ENCODE data around the gene BCL11B.

The BCL11B gene

GRCh38 chr14:99256483-99256874 is 15.5 kb downstream of the BCL11B start:
- TF ChIP-seq TCF12 (IDR thresholded peaks at IDR 0.05; ENCODE audit: low read depth) (no peak), ZBTB7A (IDR thresholded peaks at IDR 0.05; ENCODE audit: low read depth) (no peak)

GRCh38 chr14:99255621-99256482 is 16.1 kb downstream of the BCL11B start:
- no peak for TF ChIP-seq CREB1 (IDR thresholded peaks at IDR 0.05; ENCODE audit: low read depth)
- no peak for TF ChIP-seq ZBTB7A (IDR thresholded peaks at IDR 0.05; ENCODE audit: low read depth)
- TF ChIP-seq REST (IDR thresholded peaks at IDR 0.05; ENCODE audit: low read depth): no peak
- no peak for TF ChIP-seq NFIC (IDR thresholded peaks at IDR 0.05)
- no peak for TF ChIP-seq CEBPB (IDR thresholded peaks at IDR 0.05)
- TF ChIP-seq EGR1 (IDR thresholded peaks at IDR 0.05): no peak
- TF ChIP-seq MAX (IDR thresholded peaks at IDR 0.05): no peak
- no peak for TF ChIP-seq TAF1 (IDR thresholded peaks at IDR 0.05; ENCODE audit: low read depth)
- TF ChIP-seq FOXM1 (IDR thresholded peaks at IDR 0.05; ENCODE audit: borderline replicate concordance, low read depth): no peak
- TF ChIP-seq TEAD4 (IDR thresholded peaks at IDR 0.05): no peak

GRCh38 chr14:99254328-99255009 is 17.5 kb downstream of the BCL11B start:
- TF ChIP-seq ZBTB7A (IDR thresholded peaks at IDR 0.05; ENCODE audit: low read depth): no peak
- no peak for TF ChIP-seq EGR1 (IDR thresholded peaks at IDR 0.05)
- no peak for TF ChIP-seq TAF1 (IDR thresholded peaks at IDR 0.05; ENCODE audit: low read depth)
- no peak for TF ChIP-seq YY1 (IDR thresholded peaks at IDR 0.05; ENCODE audit: low read depth)
- no peak for TF ChIP-seq CREB1 (IDR thresholded peaks at IDR 0.05; ENCODE audit: low read depth)
- no peak for TF ChIP-seq REST (IDR thresholded peaks at IDR 0.05; ENCODE audit: low read depth)
- no peak for TF ChIP-seq USF1 (IDR thresholded peaks at IDR 0.05)
- TF ChIP-seq EP300 (IDR thresholded peaks at IDR 0.05; ENCODE audit: borderline replicate concordance): no peak
- TF ChIP-seq RAD21 (IDR thresholded peaks at IDR 0.05; ENCODE audit: low read depth): no peak
- TF ChIP-seq TCF12 (IDR thresholded peaks at IDR 0.05; ENCODE audit: low read depth): no peak
- no peak for TF ChIP-seq FOXM1 (IDR thresholded peaks at IDR 0.05; ENCODE audit: borderline replicate concordance, low read depth)
- TF ChIP-seq CEBPB (IDR thresholded peaks at IDR 0.05): no peak
- no peak for TF ChIP-seq NFIC (IDR thresholded peaks at IDR 0.05)
- no peak for TF ChIP-seq MAX (IDR thresholded peaks at IDR 0.05)
- TF ChIP-seq TEAD4 (IDR thresholded peaks at IDR 0.05): no peak

GRCh38 chr14:99253890-99254289 is 18.1 kb downstream of the BCL11B start:
- no peak for TF ChIP-seq EGR1 (IDR thresholded peaks at IDR 0.05)
- no peak for TF ChIP-seq CREB1 (IDR thresholded peaks at IDR 0.05; ENCODE audit: low read depth)
- no peak for TF ChIP-seq EP300 (IDR thresholded peaks at IDR 0.05; ENCODE audit: borderline replicate concordance)
- no peak for TF ChIP-seq FOXM1 (IDR thresholded peaks at IDR 0.05; ENCODE audit: borderline replicate concordance, low read depth)
- TF ChIP-seq MAX (IDR thresholded peaks at IDR 0.05): no peak
- no peak for TF ChIP-seq TEAD4 (IDR thresholded peaks at IDR 0.05)
- no peak for TF ChIP-seq ZBTB7A (IDR thresholded peaks at IDR 0.05; ENCODE audit: low read depth)
- no peak for TF ChIP-seq TCF12 (IDR thresholded peaks at IDR 0.05; ENCODE audit: low read depth)
- TF ChIP-seq NFIC (IDR thresholded peaks at IDR 0.05): no peak
- no peak for TF ChIP-seq REST (IDR thresholded peaks at IDR 0.05; ENCODE audit: low read depth)
- TF ChIP-seq RAD21 (IDR thresholded peaks at IDR 0.05; ENCODE audit: low read depth): no peak
- no peak for TF ChIP-seq TAF1 (IDR thresholded peaks at IDR 0.05; ENCODE audit: low read depth)
- TF ChIP-seq USF1 (IDR thresholded peaks at IDR 0.05): no peak
- TF ChIP-seq YY1 (IDR thresholded peaks at IDR 0.05; ENCODE audit: low read depth): no peak
- TF ChIP-seq CEBPB (IDR thresholded peaks at IDR 0.05): no peak

Data from Ishikawa (cell line).